Ecto neural progenitor cell (in vitro differentiated cells): ENCODE data around the gene MLKL.

Experiments used
- DNase-seq: peaks from one replicate; pipeline ENCODE4 v3.0.0-alpha.2; 2018; ENCODE audit warnings: low spot score

Gene MLKL

DNA sequence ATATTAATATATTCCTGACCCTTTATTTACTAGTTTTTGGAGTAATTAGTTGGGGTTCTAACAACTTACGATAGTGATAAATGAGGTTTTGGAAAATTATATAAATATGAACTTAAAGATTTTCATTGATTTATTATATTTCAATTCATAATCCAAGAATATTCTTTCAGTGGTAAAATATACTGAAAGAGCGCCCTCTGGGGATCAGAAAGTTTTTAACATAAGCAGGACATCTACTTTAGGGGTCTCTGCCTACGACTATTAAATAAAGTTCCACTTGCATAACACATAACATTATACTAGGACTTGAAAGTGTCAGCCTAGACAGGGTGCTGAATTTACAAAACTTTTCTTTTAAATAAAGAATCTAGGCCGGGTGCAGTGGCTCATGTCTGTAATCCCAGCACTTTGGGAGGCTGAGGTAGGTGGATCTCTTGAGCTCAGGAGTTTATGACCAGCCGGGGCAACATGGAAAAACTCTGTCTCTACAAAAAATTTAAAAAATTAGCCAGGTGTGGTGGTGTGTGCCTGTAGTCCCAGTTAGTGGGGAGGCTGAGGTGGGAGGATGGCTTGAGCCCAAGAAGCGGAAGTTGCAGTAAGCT lies 49.6 kb downstream of the MLKL start:
- no peak for DNase-seq

DNA sequence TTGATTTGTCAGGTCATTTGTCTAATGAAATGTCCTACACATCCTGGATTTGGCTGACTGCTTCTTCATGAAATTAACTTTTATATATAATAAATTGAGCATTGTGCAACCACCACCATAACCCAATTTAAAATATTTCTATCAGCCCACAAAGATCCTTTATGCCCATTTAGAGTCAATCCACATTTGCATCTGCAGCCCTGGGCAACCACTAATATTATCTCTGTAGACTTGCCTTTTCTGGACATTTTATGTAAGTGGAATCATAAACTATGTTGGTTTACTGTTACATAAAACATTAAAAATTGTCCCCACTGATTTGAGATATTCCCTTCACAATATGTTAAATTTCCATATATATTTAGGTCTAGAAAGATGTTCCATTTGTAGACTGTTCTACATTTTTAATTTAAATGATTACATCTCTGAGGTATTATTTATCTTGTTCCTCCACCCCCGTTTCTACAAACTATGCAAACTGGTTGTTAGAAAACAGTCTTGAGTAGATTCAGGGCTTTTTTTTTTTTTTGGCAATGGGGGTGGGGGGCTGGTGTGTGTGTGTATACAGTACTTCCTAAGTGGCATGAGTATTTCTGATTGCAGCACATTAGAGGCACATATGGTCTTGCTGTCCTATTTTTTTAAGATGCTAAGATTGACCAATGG lies 50.7 kb downstream of the MLKL start:
- no peak for DNase-seq

DNA sequence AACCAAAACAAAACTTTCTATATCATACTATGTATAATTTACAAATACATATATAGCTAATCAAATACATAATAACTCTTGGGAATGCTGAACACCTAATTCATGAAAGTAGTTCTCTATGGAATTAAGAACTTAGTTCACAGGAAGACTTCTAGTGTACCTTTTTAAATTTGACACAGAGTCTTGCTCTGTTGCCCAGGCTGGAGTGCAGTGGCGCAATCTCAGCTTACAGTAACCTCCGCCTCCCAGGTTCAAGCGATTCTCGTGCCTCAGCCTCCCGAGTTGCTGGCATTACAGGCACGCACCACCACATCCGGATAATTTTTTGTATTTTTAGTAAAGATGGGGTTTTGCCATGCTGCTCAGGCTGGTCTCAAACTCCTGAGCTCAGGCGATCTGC lies 58.7 kb downstream of the MLKL start:
- no peak for DNase-seq

DNA sequence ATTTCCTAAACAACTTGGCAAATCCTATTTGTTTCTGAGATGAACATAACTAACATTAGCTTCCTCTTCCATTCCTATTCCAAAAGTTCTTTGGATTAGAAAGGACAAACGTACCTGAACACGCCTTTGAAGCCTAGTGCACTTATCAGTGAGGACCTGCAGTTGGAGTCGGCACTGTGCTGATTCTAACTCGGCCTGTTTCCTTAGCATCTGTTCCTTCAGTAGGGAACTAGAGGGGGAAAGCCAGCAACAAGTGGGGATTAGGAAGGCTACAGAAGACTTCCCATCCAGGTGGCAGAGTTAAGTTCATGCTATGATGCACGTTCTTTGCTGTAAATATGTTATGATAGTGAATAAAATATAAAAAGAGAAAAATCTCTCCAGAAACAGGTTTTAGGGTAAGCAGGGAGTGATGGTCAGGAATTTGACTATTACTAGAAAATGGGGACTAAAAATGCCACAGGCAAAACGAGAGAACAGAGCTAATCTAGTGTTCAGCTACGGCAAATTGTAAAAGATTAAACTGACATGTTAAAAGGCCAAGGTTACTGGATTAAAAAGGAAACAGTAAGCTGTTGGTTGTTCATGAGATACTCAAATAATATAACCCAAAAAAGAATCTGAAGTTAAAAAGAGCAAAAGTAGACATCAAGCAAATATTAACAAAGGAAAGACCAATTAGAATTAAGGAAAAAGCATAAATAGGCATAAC lies 62.8 kb downstream of the MLKL start:
- DNase-seq = no peak

DNA sequence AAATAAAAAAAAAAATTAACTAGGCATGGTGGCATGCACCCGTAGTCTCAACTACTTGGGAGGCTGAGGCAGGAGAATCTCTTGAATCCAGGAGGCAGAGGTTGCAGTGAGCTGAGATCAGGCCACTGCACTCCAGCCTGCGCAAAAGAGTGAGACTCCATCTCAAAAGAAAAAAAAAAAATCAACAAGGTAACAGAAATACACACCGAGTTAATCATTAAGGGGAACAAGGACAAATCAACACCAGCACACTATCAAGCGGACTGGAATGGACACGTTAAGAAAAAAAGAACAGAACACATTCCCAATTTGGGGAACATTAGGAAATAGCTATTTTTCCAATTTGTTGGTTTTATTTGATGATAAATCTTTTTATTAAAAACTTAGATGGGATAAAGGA lies 65.4 kb downstream of the MLKL start:
- no peak for DNase-seq

DNA sequence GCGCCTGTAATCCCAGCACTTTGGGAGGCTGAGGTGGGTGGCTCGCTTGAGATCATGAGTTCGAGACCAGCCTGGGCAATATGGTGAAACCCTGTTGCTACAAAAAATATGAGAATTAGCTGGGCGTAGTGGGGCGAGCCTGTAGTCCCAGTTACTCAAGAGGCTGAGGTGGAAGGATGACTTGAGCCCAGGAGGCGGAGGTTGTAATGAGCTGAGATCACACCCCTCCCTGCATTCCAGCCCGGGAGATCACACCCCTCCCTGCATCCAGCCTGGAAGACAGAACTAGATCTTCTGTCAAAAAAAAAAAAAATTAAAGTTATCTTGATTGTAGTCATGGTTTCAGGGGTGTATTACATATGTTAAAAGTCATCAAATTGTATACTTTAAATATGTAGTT lies 67.0 kb downstream of the MLKL start:
- no peak for DNase-seq

DNA sequence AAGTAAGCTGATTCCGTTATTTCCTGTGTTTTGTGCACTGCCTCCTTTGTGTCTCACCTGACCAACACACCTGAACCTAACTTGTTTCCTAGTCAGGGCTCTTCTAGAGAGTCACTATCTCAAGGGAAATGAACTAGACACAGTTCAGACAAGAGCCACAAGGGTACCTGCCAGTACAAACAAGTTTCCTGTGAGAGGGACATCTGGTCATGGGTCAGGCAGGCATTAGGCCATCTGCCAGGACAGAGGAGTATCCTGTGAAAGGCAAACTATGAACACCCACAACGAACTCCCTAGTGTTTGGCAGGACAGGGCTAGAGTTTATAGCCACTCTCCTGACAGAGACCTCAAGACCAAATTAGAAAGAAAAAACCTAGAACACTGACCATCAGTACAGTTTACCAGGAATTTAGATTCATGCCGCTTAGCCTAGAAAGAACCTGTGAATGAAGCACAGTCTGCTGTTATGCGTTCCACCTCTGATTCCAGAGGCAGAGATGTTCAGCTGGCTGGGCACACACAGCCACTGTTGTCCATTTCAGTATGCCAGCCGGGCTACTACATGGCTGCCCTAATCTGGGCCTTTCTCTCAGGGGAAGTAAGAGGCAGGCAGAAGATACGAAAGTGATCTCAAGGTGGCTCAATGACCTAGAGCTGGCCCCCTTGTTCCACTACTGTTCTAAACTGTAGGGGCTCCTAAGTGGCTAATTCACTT lies 73.0 kb downstream of the MLKL start:
- no peak for DNase-seq

DNA sequence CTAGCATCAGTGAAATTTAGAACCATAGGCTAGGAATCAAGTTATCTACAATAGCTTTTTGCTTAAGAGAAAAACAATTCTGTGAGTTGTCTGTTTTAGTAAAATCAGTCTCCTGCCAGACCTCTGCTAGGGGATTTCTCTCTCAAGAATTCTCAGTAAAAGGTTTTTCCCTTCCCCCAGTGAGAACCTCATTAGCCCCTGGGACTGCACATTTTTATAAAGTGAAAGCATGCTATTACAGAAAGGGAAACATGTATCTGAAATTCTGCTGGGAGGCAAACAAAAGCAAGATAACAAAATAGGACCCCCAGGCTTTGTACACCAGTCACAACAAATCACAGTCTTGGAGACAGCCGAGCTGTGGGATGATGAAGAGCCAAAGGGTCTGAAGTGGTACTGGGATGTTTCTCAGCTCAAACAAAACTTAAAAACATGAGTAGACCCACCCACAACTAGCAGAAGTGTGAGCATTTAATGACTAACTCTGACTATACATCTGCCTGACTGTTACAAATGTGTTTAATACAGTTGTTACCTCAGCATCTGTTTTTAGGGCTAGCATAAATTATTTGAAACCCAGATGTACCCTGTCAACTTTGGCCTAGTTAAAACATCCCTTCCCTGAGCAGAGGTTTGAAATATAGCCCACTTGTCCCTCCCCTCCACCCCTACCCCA lies 73.8 kb downstream of the MLKL start:
- DNase-seq = no peak

DNA sequence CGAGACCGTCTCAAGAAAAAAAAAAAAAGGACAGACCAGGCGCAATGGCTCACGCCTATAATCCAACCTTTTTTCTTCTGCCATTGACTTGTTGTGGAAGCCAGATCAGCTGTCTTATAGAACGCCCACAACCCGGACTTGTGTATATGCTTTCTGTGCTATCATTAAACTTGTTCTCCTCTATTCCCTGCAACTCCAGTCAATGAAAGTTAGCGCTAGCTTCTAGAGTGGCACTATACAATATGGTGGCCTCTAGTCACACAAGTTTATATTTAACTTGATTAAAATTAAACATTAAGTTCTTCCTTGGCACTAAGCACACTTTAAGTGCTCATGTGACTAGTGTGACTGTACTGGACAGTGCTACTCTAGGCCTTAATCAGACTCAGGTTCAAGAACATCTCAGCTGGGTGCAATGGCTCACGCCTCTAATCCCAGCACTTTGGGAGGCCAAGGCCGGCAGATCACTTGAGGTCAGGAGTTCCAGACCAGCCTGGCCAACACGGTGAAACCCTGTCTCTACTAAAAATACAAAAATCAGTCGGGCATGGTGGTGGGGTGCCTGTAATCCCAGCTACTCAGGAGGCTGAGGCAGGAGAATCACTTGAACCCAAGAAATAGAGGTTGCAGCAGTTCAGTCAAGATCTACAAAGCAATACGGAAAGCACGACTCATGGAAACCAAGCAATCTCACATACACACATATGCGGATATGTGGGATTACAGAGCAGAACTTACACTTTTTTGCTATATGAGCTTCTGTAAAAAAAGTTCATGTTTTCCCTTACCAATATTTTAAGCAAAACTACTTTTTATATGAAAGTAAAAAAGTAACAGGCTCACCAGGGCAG lies 74.9 kb downstream of the MLKL start:
- no peak for DNase-seq

DNA sequence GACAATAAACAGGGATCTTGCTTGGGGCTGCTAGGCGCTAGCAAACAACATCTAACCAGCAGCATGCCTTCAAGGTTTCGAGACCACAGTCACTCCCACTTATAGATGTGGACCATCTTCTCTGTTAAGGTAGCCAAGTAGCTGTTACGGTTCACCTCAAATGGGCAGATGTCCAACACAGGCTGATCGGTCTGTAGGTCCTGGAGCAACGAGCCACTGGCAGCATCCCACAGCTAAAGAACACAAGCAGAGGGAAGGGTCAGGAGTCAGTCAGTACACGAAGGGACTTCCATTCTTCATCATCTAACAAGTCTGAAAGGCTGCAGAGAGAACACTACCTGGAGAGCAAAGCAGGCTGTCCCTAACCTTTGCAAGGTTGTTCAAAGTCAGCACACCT lies 76.8 kb downstream of the MLKL start:
- DNase-seq = no peak

DNA sequence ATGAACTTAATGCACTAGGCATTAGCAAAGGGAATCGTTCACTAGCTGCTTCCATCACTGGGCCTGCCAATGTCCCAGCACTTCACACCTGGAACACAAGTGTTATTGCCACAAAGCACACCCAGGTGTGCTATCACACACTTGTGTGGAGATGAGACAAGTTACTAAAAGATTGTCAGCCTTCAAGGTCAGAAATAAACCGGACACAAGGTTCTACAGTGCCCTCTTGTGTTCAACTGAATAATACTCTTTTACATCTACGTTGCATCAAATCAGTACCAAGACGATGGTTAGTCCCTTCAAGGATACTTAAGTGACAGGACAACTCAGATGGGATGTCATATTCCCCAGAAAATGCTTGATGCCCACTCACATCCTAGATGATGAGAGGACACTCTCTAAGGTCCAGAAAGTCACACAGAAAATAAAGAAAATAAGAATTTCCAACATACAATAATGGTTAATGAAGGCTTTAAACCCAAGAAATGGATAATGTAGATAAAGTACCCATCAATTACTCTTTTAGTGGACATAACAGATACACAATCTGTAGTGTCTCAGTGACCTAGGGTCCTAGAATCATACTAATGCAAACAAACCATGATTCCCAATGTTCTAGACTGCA lies 77.3 kb downstream of the MLKL start:
- DNase-seq = no peak

DNA sequence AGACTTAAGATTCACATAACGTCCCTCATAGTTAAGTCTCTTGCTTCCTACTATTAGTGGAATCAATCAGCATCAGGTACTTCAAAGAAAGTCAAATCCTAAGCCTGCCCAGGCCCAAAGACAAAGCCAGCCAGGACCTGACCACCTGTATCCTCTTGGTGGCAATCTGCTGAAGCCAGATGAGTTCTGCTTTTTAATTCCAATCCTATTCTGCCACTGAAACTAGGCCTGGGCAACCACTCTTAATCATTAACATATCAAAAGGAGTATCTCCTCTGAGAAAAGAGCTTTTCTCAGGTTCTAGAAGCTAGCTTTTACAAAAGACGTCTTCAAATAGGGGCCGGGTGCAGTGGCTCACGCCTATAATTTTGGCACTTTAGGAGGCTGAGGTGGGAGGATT lies 78.7 kb downstream of the MLKL start:
- no peak for DNase-seq
